Measurements from ENCODE around the gene SLAMF9.

The SLAMF9 gene

GRCh38 chr1:159974350-159974965 is 20.4 kb upstream of the SLAMF9 start:
- no peak for DNase-seq

- no peak for DNase-seq
Measured at GRCh38 chr1:159973350-159973940, 19.4 kb upstream of the SLAMF9 start.

GRCh38 chr1:159972443-159973205 is 18.6 kb upstream of the SLAMF9 start:
- DNase-seq: no peak

GRCh38 chr1:159970932-159971342 is 16.9 kb upstream of the SLAMF9 start:
- no peak for DNase-seq

GRCh38 chr1:159968901-159969300 is 14.9 kb upstream of the SLAMF9 start:
- DNase-seq: no peak

- DNase-seq: no peak
Measured at GRCh38 chr1:159965263-159965662, 11.2 kb upstream of the SLAMF9 start.

GRCh38 chr1:159964144-159964543 is 10.1 kb upstream of the SLAMF9 start:
- DNase-seq: no peak

GRCh38 chr1:159962176-159962575 is 8.1 kb upstream of the SLAMF9 start:
- no peak for DNase-seq

GRCh38 chr1:159961636-159962035 is 7.6 kb upstream of the SLAMF9 start:
- no peak for DNase-seq

- DNase-seq: no peak
Measured at GRCh38 chr1:159960721-159961381, 6.8 kb upstream of the SLAMF9 start.

- no peak for DNase-seq
Measured at GRCh38 chr1:159959451-159959850, 5.4 kb upstream of the SLAMF9 start.

- DNase-seq: no peak
Measured at GRCh38 chr1:159958719-159959380, 4.8 kb upstream of the SLAMF9 start.

- DNase-seq: no peak
Measured at GRCh38 chr1:159957824-159958268, 3.8 kb upstream of the SLAMF9 start.

- no peak for DNase-seq
Measured at GRCh38 chr1:159955456-159955855, 1.4 kb upstream of the SLAMF9 start.

GRCh38 chr1:159952932-159953331 is 1.1 kb downstream of the SLAMF9 start:
- DNase-seq: no peak

GRCh38 chr1:159951551-159951950 is 2.5 kb downstream of the SLAMF9 start:
- no peak for DNase-seq

GRCh38 chr1:159951016-159951415 is 3.0 kb downstream of the SLAMF9 start:
- no peak for DNase-seq

- DNase-seq: no peak
Measured at GRCh38 chr1:159949981-159950381, 4.1 kb downstream of the SLAMF9 start.

- DNase-seq: no peak
Measured at GRCh38 chr1:159949123-159949522, 4.9 kb downstream of the SLAMF9 start.

GRCh38 chr1:159947942-159948341 is 6.1 kb downstream of the SLAMF9 start:
- DNase-seq: no peak

GRCh38 chr1:159946242-159947187 is 7.5 kb downstream of the SLAMF9 start:
- no peak for DNase-seq
